GM12801 (cell line): ENCODE measurements around the gene NKAIN1.

Source experiments
- TF ChIP-seq, protein P1 (sequence below): IDR thresholded peaks from one replicate; pipeline ENCODE4 v1.5.1; 2011; ENCODE audit warnings: control low read depth; ENCODE audit not compliant: insufficient read length; ENCODE audit errors: extremely low read depth

The NKAIN1 gene

DNA sequence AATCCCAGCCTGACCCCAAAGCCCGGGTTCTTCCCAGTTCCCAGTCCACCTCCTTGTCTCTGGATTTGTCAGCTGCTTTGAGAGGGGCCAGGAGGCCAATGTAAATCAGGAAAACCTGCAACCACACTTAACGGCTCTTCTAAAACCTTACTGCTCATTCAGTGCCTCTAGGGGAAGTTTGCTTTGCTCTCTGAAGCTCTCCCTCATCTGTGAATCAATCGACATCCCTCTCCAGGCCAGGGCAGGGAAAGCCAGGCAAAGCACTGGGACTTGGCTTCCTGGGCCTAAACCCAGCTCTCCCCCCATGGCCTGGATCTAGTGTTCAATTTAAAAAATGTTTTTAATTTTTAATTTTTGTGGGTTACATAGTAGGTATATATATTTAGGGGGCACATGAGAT lies 9.3 kb downstream of the NKAIN1 start:
- TF ChIP-seq, protein P1, sequence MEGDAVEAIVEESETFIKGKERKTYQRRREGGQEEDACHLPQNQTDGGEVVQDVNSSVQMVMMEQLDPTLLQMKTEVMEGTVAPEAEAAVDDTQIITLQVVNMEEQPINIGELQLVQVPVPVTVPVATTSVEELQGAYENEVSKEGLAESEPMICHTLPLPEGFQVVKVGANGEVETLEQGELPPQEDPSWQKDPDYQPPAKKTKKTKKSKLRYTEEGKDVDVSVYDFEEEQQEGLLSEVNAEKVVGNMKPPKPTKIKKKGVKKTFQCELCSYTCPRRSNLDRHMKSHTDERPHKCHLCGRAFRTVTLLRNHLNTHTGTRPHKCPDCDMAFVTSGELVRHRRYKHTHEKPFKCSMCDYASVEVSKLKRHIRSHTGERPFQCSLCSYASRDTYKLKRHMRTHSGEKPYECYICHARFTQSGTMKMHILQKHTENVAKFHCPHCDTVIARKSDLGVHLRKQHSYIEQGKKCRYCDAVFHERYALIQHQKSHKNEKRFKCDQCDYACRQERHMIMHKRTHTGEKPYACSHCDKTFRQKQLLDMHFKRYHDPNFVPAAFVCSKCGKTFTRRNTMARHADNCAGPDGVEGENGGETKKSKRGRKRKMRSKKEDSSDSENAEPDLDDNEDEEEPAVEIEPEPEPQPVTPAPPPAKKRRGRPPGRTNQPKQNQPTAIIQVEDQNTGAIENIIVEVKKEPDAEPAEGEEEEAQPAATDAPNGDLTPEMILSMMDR: no peak

DNA sequence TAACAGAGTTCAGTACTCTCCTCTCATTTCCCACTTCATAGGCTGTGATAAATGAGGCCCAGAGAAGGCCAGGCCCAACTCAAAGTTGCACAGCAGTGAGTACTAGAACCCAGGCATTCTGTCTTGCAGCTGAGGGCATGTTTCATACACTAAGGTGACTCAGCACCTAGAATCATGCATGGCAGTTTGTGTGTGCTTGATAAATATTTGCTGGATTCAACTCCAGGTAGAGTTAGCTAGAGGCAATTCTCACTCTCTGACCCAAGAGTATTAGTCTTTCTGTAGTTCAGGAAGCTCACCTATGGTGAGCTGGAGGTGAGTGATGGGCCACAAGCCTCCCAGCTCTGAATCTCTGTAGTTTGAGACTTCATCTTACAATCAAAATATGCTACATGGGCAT lies 10.7 kb downstream of the NKAIN1 start:
- TF ChIP-seq, protein P1: no peak

DNA sequence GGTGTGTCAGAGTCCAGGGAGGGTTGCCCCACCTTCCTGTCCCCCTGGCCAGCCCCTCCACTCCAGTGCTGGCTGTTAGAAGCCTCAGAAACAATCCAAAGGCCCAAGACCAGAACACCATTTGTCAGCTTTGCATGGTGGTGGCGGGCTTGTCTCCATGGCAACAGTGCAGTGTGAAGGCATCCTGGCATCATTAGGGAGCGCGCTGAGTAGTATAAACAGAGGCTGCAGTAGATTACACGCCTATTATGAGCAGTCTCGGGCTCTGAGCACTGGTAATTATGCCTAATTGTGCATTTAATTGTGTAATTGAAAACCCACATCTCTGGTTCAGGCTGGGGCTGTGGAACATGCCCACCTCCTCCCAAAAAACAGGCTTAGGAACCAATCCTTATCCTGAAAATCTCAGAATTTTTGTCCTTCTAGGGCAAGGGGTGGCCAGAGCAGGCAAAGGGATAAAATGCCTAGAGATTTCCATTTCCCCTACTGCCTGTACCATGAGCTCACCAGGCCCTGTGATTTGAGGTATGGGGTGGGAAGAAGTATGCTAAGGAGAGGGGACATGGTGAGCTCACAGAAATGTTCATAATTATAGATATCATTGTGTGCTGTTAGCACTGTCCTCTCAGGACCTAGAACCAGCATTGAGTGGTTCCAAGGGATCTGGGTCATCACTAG lies 11.7 kb downstream of the NKAIN1 start:
- TF ChIP-seq, protein P1: no peak

DNA sequence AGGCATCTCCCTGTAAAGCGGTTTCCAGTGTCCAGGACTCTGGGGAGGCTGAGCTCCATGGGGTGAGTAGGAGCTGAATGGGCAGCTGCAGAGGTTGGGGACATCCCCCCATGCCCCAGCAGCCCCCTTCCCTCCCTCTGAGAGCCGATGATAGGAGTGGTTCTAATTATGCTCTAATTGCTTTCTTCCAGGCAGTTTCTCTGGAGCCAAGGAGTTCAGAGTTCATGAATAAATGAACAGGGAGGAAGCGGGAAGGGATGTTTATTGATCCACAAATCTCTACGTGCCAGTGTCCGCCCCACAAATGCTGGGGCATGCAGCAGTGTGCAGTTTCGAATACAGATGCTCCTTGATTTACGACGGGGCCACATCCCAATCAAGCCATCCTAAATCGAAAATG lies 15.6 kb downstream of the NKAIN1 start:
- TF ChIP-seq, protein P1: no peak

DNA sequence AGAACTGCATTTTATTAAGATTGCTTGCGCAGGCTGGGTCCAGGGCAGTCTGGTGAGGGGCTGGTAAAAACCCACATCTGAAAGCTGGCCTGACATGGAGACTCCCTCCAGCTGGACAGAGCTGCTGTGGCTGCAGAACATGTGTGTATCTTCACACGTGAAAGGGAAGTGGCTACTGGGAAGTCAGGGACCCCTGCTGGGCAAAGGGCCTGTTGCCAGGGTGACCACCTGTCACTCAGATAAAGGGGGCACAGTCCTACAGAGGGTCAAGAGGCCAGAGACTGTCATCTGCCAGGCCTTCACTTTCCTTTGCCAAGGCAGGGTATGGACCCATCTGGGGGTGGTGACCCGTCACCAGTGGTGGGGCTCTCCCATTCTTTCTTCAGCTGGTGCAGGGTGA lies 17.5 kb downstream of the NKAIN1 start:
- TF ChIP-seq, protein P1: no peak

DNA sequence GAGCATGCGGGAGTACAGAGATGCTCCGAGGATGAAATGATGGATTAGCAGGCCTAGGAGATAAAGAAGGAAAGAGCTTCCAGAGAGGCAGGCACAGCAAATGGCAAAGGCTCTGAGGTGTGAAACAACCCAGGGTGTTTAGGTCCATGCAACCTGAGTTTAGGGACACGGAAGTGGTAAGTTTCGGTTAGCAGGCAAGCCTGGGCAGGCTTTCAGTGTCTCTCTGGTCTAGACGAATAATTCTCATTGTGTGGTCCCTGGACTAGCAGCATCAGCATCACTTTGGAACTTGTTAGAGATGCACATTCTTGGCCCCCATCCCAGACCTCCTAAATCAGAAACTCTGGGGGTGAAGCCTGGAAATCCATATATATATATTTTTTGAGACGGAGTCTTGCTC lies 18.6 kb downstream of the NKAIN1 start:
- TF ChIP-seq, protein P1: no peak

DNA sequence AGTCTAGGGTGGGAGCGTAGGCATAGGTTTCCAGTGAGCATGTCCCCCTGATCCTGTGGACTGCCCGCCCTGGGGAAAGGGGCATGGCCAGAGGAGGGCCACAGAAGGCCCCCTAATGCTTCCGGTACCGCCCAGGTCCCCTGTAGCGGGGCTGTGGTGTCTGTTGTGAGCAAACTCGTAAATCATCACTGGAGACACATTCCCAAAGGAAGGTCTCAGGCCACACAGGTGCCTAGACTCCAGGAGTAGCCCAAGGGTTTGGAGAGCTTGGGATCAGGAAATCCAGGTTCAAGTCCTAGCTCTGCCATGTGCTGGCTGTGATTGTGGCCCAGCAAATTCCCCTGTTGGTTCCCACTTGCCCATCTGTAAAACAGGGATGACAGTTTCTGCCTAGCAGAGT lies 20.2 kb downstream of the NKAIN1 start:
- TF ChIP-seq, protein P1: no peak
